ENCODE measurements around the gene ATP9A.

ATP9A gene

DNA sequence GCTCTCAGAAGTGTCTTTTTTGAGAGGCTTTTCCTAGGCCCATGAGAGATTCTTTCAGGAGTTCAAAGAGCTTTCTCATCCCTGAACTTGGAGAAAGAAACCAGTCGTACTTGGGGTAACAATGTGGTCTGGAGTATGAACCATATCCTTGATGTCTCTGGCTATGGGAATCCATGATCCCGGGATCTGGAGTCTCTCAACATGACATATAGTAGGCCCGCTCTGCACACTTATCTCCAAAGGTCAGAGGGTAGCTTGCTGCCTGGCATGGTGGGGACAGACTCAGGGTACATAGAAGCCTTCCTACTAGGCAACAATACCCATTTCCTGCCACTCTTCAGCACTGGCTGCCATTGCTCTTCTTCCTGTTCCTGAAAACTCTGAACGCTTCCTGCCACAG is 183.5 kb downstream of the ATP9A start:
- peaks cover 2% of the 10 kb centered on the region for H3K36me3 Mint-ChIP-seq (ENCODE audit: insufficient read depth)
- H3K27ac Mint-ChIP-seq: no peak overlapping the region
- no peak for ATAC-seq (replicated peaks)
- H3K9me3 Mint-ChIP-seq: no peaks in the 10 kb centered on the region
- peaks cover 6 to 12% of the 10 kb centered on the region in 2 donors for H3K4me1 Mint-ChIP-seq (ENCODE audit: low read depth in 2 of 2)
- no peaks in the 10 kb centered on the region for H3K27me3 Mint-ChIP-seq
- DNase-seq: no peak
- H3K4me3 Mint-ChIP-seq: no peak overlapping the region

DNA sequence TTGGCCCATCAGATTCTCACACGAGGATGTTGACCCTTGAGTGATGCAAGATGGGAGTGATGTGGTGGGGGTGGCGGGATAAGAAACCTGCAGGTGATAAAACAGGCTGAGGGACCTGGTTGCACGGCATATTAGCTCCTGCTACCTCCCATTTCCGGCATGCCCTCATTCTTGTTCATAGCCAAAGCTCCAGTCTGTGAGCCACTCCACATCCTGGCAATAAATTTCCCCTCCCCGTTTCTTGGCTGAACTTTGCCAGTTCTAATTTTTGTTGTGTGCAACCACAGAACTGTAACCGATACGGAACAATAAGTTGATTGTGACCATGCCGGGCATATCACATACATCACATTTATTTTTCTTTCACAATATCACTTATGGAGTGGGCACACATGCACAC is 184.1 kb downstream of the ATP9A start:
- Mint-ChIP-seq H3K9me3 (no peaks in the 10 kb centered on the region), H3K27ac (no peak overlapping the region), H3K36me3 (ENCODE audit: insufficient read depth) (peaks cover 3% of the 10 kb centered on the region), H3K4me1 (ENCODE audit: low read depth in 2 of 2) (peaks cover 6 to 12% of the 10 kb centered on the region in 2 donors), H3K27me3 (no peaks in the 10 kb centered on the region), H3K4me3 (no peak overlapping the region)
- ATAC-seq (replicated peaks) (no peak), DNase-seq (no peak)

- ATAC-seq (replicated peaks): no peak
- Mint-ChIP-seq H3K9me3 (no peaks in the 10 kb centered on the region), H3K4me1 (ENCODE audit: low read depth in 2 of 2) (peaks cover 4 to 8% of the 10 kb centered on the region in 2 donors), H3K27ac (no peak overlapping the region), H3K36me3 (ENCODE audit: insufficient read depth) (peaks cover 3% of the 10 kb centered on the region), H3K4me3 (no peak overlapping the region), H3K27me3 (no peaks in the 10 kb centered on the region)
- no peak for DNase-seq
These were observed 184.7 kb downstream of the ATP9A start for GRCh38 chr20:51583499-51583898.

DNA sequence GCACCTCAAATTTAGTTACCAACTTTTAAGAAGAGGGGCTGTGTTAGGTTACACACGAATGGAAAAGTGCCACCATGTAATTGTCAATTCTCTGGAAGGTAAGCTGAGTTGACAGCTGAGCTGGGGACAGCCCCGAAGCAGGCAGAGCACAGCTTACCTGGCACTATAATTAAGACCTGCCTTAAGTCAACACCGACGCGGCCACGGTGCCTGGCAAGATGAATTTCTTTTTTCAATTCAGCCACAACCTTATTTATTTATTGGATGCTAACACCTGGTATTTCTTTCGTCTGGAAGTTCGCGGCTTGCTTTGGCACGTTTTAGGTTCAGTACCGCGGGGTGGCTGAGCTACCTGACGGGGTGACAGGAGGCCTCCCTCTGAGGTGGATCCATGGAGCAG is 185.1 kb downstream of the ATP9A start:
- H3K4me3 Mint-ChIP-seq: no peak overlapping the region
- DNase-seq (no peak), ATAC-seq (replicated peaks) (no peak)
- H3K27ac Mint-ChIP-seq: no peak overlapping the region
- peaks cover 2 to 6% of the 10 kb centered on the region in 2 donors for H3K4me1 Mint-ChIP-seq (ENCODE audit: low read depth in 2 of 2)
- H3K9me3 Mint-ChIP-seq: no peaks in the 10 kb centered on the region
- H3K27me3 Mint-ChIP-seq: no peaks in the 10 kb centered on the region
- peaks cover 3% of the 10 kb centered on the region for H3K36me3 Mint-ChIP-seq (ENCODE audit: insufficient read depth)

- H3K36me3 Mint-ChIP-seq (ENCODE audit: insufficient read depth): peaks cover 3% of the 10 kb centered on the region
- DNase-seq (no peak), ATAC-seq (replicated peaks) (no peak)
- peak overlapping the region in 1 of 2 donors; percentile 5 for H3K27ac Mint-ChIP-seq
- H3K4me1 Mint-ChIP-seq (ENCODE audit: low read depth in 2 of 2): peaks cover 2 to 6% of the 10 kb centered on the region in 2 donors
- H3K4me3 Mint-ChIP-seq: no peak overlapping the region
- no peaks in the 10 kb centered on the region for H3K27me3 Mint-ChIP-seq
- no peaks in the 10 kb centered on the region for H3K9me3 Mint-ChIP-seq
These were observed 186.6 kb downstream of the ATP9A start for GRCh38 chr20:51581571-51581970.

DNA sequence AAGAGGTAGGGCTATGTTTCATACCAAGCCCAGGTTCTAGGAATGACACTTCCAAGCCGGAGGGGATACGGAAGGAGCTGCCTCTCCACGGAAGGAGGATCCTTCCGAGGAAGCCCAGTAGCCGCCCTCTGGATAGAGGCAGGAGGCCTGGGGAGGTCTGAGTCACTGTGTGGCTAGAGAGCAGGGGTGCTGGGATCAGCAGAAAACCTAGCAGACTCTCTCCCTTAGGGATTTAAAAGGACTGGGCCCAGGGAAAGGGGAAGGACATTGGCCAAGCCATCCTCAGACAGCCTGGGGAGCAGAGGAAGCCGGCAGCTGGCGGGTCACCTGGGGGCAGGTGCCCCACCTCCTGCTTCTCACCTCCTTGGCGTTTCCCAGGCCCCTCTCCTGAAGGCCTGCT is 189.1 kb downstream of the ATP9A start:
- Mint-ChIP-seq H3K27me3 (no peaks in the 10 kb centered on the region), H3K4me1 (ENCODE audit: low read depth in 2 of 2) (no peaks in the 10 kb centered on the region), H3K9me3 (no peaks in the 10 kb centered on the region), H3K4me3 (no peak overlapping the region), H3K27ac (no peak overlapping the region), H3K36me3 (ENCODE audit: insufficient read depth) (peaks cover 3% of the 10 kb centered on the region)
- DNase-seq: no peak
- no peak for ATAC-seq (replicated peaks)

- ATAC-seq (replicated peaks) (no peak), DNase-seq (no peak)
- Mint-ChIP-seq H3K4me1 (ENCODE audit: low read depth in 2 of 2) (no peaks in the 10 kb centered on the region), H3K9me3 (no peaks in the 10 kb centered on the region), H3K27ac (no peak overlapping the region), H3K27me3 (no peaks in the 10 kb centered on the region), H3K36me3 (ENCODE audit: insufficient read depth) (peaks cover 3% of the 10 kb centered on the region), H3K4me3 (no peak overlapping the region)
These were observed 190.1 kb downstream of the ATP9A start for GRCh38 chr20:51578145-51578459.

- H3K4me1 Mint-ChIP-seq (ENCODE audit: low read depth in 2 of 2): no peaks in the 10 kb centered on the region
- H3K27ac Mint-ChIP-seq: no peak overlapping the region
- ATAC-seq (replicated peaks) (no peak), DNase-seq (no peak)
- no peaks in the 10 kb centered on the region for H3K9me3 Mint-ChIP-seq
- H3K27me3 Mint-ChIP-seq: no peaks in the 10 kb centered on the region
- no peak overlapping the region for H3K4me3 Mint-ChIP-seq
- H3K36me3 Mint-ChIP-seq (ENCODE audit: insufficient read depth): peaks cover 3% of the 10 kb centered on the region
These were observed 190.6 kb downstream of the ATP9A start for GRCh38 chr20:51577432-51578144.

- no peaks in the 10 kb centered on the region for H3K9me3 Mint-ChIP-seq
- H3K36me3 Mint-ChIP-seq (ENCODE audit: insufficient read depth): peaks cover 3% of the 10 kb centered on the region
- H3K4me1 Mint-ChIP-seq (ENCODE audit: low read depth in 2 of 2): no peaks in the 10 kb centered on the region
- H3K27ac Mint-ChIP-seq: no peak overlapping the region
- DNase-seq (no peak), ATAC-seq (replicated peaks) (no peak)
- no peak overlapping the region for H3K4me3 Mint-ChIP-seq
- no peaks in the 10 kb centered on the region for H3K27me3 Mint-ChIP-seq
These were observed 192.7 kb downstream of the ATP9A start for GRCh38 chr20:51575486-51575885.

DNA sequence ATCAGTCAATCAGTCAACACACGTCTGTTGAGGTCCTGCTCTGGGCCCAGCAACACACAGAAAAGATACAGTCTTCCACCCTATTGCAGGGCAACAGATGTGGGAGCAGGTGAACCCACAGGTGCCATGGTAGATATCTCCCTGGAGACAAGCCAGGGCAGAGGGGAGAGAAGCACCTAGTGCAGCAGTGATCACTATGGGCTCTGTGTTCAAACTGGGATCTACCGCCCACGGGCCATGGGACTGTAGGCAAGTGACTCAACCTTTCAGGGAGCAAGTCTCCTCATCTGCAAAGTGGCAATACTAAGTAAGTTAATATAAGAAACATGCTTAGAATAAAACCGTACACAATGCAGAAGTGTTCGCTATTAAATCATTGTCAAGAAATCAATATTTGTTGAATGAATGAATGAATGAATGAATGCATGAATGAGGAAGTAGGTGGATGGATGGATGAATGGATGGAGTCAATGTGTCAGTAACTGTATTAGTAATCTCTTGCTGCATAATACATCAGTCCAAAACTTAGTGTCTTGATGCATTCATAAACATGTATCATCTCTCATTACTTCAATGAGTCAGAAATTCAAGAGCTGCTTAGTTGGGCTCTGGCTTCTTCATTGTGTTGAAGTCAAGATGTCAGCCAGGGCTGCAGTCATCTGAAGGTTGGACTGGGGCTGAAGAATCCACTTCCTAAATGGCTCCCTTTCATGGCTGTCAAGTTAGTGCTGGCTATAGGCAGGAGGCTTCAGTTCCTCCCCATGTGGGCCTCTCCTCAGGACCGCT is 193.7 kb downstream of the ATP9A start:
- no peaks in the 10 kb centered on the region for H3K9me3 Mint-ChIP-seq
- H3K4me3 Mint-ChIP-seq: no peak overlapping the region
- ATAC-seq (replicated peaks) (no peak), DNase-seq (no peak)
- H3K36me3 Mint-ChIP-seq (ENCODE audit: insufficient read depth): no peaks in the 10 kb centered on the region
- peaks cover 0 to 9% of the 10 kb centered on the region in 2 donors for H3K27me3 Mint-ChIP-seq
- no peaks in the 10 kb centered on the region for H3K4me1 Mint-ChIP-seq (ENCODE audit: low read depth in 2 of 2)
- no peak overlapping the region for H3K27ac Mint-ChIP-seq

DNA sequence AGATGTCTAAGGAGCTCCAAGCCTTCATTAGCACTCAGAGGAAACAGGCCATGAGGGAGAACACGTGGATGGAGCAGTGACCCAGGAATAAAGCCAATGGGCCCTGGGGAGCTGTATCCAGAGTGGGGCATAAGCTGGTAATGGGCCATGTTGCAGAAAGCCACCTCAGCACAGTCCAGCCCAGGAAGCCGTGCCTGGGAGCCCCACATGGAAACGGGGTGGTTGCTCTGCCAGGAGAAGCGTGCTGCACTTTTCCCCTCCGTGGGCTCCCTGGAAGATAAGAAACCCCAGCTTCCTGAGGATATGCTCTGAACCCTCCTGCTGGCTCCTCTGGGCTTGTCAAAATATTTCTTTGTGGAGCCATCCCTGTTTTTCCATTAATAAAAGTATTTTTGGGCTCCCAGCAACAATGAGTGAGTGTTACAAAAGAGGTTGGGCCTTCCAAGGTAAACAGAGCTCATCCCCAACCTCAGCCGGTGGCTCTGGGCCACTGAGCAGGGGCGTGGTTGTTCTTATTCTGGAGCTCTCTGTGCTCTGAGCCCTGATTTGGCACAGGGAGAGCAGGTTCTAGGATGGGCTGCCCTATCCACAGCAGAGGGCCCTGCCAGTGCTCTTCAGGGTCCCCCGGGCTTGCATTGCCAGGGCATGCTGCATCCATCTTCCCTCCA is 194.5 kb downstream of the ATP9A start:
- DNase-seq (no peak), ATAC-seq (replicated peaks) (no peak)
- H3K36me3 Mint-ChIP-seq (ENCODE audit: insufficient read depth): no peaks in the 10 kb centered on the region
- no peak overlapping the region for H3K4me3 Mint-ChIP-seq
- no peak overlapping the region for H3K27ac Mint-ChIP-seq
- no peaks in the 10 kb centered on the region for H3K4me1 Mint-ChIP-seq (ENCODE audit: low read depth in 2 of 2)
- H3K27me3 Mint-ChIP-seq: peaks cover 0 to 16% of the 10 kb centered on the region in 2 donors
- H3K9me3 Mint-ChIP-seq: peaks cover 0 to under 1% of the 10 kb centered on the region in 2 donors

GRCh38 chr20:51571460-51571794 is 196.8 kb downstream of the ATP9A start:
- no peaks in the 10 kb centered on the region for H3K36me3 Mint-ChIP-seq (ENCODE audit: insufficient read depth)
- no peak overlapping the region for H3K4me3 Mint-ChIP-seq
- no peak for ATAC-seq (replicated peaks)
- DNase-seq: no peak
- H3K27me3 Mint-ChIP-seq: peaks cover 0 to 22% of the 10 kb centered on the region in 2 donors
- no peak overlapping the region for H3K27ac Mint-ChIP-seq
- H3K4me1 Mint-ChIP-seq (ENCODE audit: low read depth in 2 of 2): no peaks in the 10 kb centered on the region
- H3K9me3 Mint-ChIP-seq: peaks cover 0 to 2% of the 10 kb centered on the region in 2 donors

- Mint-ChIP-seq H3K27ac (no peak overlapping the region), H3K4me1 (ENCODE audit: low read depth in 2 of 2) (no peaks in the 10 kb centered on the region), H3K4me3 (no peak overlapping the region), H3K27me3 (peaks cover 0 to 22% of the 10 kb centered on the region in 2 donors), H3K9me3 (peaks cover 0 to 2% of the 10 kb centered on the region in 2 donors), H3K36me3 (ENCODE audit: insufficient read depth) (no peaks in the 10 kb centered on the region)
- no peak for DNase-seq
- ATAC-seq (replicated peaks): no peak
These were observed 197.3 kb downstream of the ATP9A start for GRCh38 chr20:51570739-51571459.
